H1 (cell line): ENCODE measurements around the gene GPT2.

ENCODE experiments used
- CBX5 ChIP-seq: fragments of 300-800, 300-1000 bp; sonication (generic); IDR thresholded peaks from 2 replicates; pipeline ENCODE4 v1.7.1; 2016; ENCODE audit warnings: antibody characterized with exemption, low read length, low read depth
- CBX8 ChIP-seq: fragments of 300-800, 300-1000 bp; sonication (generic); IDR thresholded peaks from 2 replicates; pipeline ENCODE4 v1.7.1; 2016; ENCODE audit warnings: low read depth, low read length, borderline replicate concordance
- CTCF ChIP-seq, 3 experiments: IDR thresholded peaks; 1 replicate in 2 of 3; 2 replicates in 1 of 3; pipeline versions ENCODE4 v1.5.1 to v1.6.1; 2011; ENCODE audit warnings: low read length in 3 of 3, mild to moderate bottlenecking in 3 of 3, inconsistent platforms in 2 of 3, low read depth in 1 of 3, moderate library complexity in 1 of 3; ENCODE audit not compliant: insufficient read depth in 1 of 3; ENCODE audit errors: control extremely low read depth in 1 of 3
- EGR1 ChIP-seq: IDR thresholded peaks from 2 replicates; pipeline ENCODE4 v1.6.1; 2011; ENCODE audit warnings: low read depth, low read length, borderline replicate concordance
- EZH2 ChIP-seq: fragments of 200-600 bp; sonication (generic); IDR thresholded peaks from 2 replicates; pipeline ENCODE4 v1.7.1; 2012; ENCODE audit warnings: low read depth, mild to moderate bottlenecking, moderate library complexity, low read length, inconsistent platforms; ENCODE audit not compliant: severe bottlenecking
- FOSL1 ChIP-seq: IDR thresholded peaks from 2 replicates; pipeline ENCODE4 v1.6.1; 2011; ENCODE audit warnings: mild to moderate bottlenecking, low read depth, low read length, moderate library complexity; ENCODE audit not compliant: insufficient read depth
- HDAC2 ChIP-seq, 2 experiments: fragments of 300-600 bp in 1 of 2; sonication (generic) in 1 of 2; IDR thresholded peaks; 2 replicates each; pipeline ENCODE4 v1.6.1; 2011 to 2012; ENCODE audit warnings: low read depth in 2 of 2, low read length in 2 of 2, mild to moderate bottlenecking in 2 of 2, moderate library complexity in 2 of 2, borderline replicate concordance in 1 of 2, inconsistent platforms in 1 of 2
- JUND ChIP-seq: IDR thresholded peaks from 2 replicates; pipeline ENCODE4 v1.6.1; 2011; ENCODE audit warnings: mild to moderate bottlenecking, improper control_type of control experiment, low read length
- POLR2A ChIP-seq, 2 experiments: IDR thresholded peaks; 1 replicate in 1 of 2; 2 replicates in 1 of 2; pipeline ENCODE4 v1.6.1; 2011; ENCODE audit warnings: low read depth in 2 of 2, low read length in 2 of 2, mild to moderate bottlenecking in 2 of 2; ENCODE audit errors: control extremely low read depth in 1 of 2
- RBBP5 ChIP-seq: IDR thresholded peaks from 2 replicates; pipeline ENCODE4 v1.7.1; 2012; ENCODE audit warnings: low read depth, mild to moderate bottlenecking, inconsistent platforms, low read length, moderate library complexity, borderline replicate concordance
- SIX5 ChIP-seq: IDR thresholded peaks from 2 replicates; pipeline ENCODE4 v1.6.1; 2011; ENCODE audit warnings: mild to moderate bottlenecking, low read depth, low read length
- ZNF274 ChIP-seq: IDR thresholded peaks from 2 replicates; pipeline ENCODE4 v1.7.0; 2012; ENCODE audit warnings: low read length, borderline replicate concordance; ENCODE audit errors: extremely low read depth
- TF ChIP-seq, protein P1 (sequence below): IDR thresholded peaks from 2 replicates; pipeline ENCODE4 v1.6.1; 2012; ENCODE audit warnings: inconsistent platforms

DNA sequence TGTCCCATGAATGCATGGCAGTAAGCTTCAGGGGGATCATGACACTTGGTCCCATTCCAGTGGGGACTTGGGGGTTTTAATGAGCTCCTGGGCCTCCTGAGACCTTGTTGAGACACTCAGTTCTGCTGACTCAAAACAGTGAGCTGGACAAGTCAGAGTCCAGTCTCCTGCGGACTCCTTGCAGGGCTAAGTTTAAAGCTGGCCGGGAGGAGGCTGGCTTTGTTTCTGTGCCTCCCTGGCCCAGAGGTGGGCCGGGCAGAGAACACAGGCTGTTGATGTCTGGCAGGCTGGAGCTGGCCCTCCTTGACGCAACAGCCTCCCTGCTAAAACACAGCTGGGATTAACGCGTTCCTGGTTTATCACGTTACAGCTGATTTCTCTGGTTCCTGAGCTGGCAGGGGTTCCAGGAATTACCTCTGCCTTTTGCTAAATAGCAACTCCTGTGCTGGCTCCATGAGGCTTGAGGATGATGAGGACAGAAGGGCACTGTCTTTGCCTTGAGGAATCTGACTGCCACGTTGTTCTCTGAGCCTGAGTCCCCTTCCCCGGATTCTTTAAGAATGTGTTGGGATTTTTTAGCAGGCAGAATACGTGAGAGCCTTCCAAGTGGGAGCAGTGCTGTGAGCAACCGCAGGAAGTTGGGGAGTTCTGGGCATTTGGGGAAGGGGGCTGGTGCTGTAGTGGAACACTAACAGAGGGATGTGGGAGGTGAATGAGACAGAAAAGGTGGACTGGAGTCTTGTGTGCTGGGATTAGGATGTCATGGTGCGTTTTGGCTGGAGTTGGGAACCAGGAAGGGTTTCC is 2.0 kb downstream of the GPT2 start:
- TF ChIP-seq, protein P1, sequence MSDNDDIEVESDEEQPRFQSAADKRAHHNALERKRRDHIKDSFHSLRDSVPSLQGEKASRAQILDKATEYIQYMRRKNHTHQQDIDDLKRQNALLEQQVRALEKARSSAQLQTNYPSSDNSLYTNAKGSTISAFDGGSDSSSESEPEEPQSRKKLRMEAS: no peak
- no peak for TF ChIP-seq CTCF (IDR thresholded peaks at IDR 0.05; ENCODE audit: control extremely low read depth in 1 of 3, insufficient read depth in 1 of 3, low read depth in 1 of 3, low read length in 3 of 3)
- no peak for TF ChIP-seq POLR2A (IDR thresholded peaks at IDR 0.05; ENCODE audit: control extremely low read depth in 1 of 2, low read depth in 2 of 2, low read length in 2 of 2)
- no peak for TF ChIP-seq ZNF274
- TF ChIP-seq EGR1: no peak
- TF ChIP-seq HDAC2 (IDR thresholded peaks at IDR 0.05; ENCODE audit: borderline replicate concordance in 1 of 2, low read depth in 2 of 2, low read length in 2 of 2): no peak
- TF ChIP-seq CBX5: no peak
- TF ChIP-seq SIX5: no peak
- TF ChIP-seq EZH2: no peak
- TF ChIP-seq JUND: no peak
- TF ChIP-seq RBBP5: no peak
- no peak for TF ChIP-seq FOSL1
- TF ChIP-seq CBX8: no peak
